K562 (cell line): ENCODE results near the gene MDM4. TPM values are rescaled to one million over a fixed set of nuclear protein-coding genes. Genes with fewer than 3 reads are reported as not detected.

ENCODE experiments used
- ATAC-seq: fragments of 200-7000 bp; cut with Tn5 transposase; 3 replicates; pipeline ENCODE4 v1.9.1; 2020; ENCODE audit warnings: moderate library complexity
- BruUV-seq: library from RNA; stranded (reverse); fragments of 400-500 nt; replicated peaks from 2 replicates; lab custom pipeline; 2021; lab: Mats Ljungman, UMichigan
- CTCF ChIA-PET: fragments of 300-600 bp; formaldehyde crosslinking; extraction: SDS; loops from one replicate; lab custom pipeline; 2021; ENCODE audit warnings: low intra/inter-chr PET ratio; lab: Yijun Ruan, JAX
- POLR2A ChIA-PET: fragments of 300-600, 350-650 bp; sonication (Branson Sonifier 250); formaldehyde crosslinking; extraction: SDS; loops from one replicate; lab custom pipeline; 2021; ENCODE audit warnings: antibody characterized with exemption, inconsistent platforms; lab: Yijun Ruan, JAX
- DNase-seq, 4 experiments: peaks; one replicate each; pipeline versions ENCODE4 v3.0.0 to v3.0.0-alpha.2; 2011 to 2018; ENCODE audit warnings: low spot score in 3 of 4, mixed read lengths in 3 of 4; ENCODE audit errors: extremely low read depth in 1 of 4
- FAIRE-seq: peaks from 2 replicates; lab custom pipeline; 2011; peaks lifted over from hg19 to GRCh38; lab: Jason Lieb, UNC
- H2AFZ ChIP-seq: 2 replicates; pipeline ENCODE4 v1.6.0; 2011; ENCODE audit warnings: low read depth, low read length, control low read depth, inconsistent platforms
- H3K27ac ChIP-seq: fragments of 200-600 bp; 3 replicates; pipeline ENCODE4 v1.8.0; 2011; ENCODE audit warnings: low read depth, mild to moderate bottlenecking, control low read depth, inconsistent platforms, low read length, moderate library complexity, mixed read lengths; ENCODE audit errors: extremely low read depth
- H3K27me3 ChIP-seq, 2 experiments: fragments of 300-600 bp in 1 of 2; 2 replicates in 1 of 2; 3 replicates in 1 of 2; pipeline versions ENCODE4 v1.6.0 to v1.8.0; 2011; ENCODE audit warnings: inconsistent platforms in 2 of 2, low read length in 2 of 2, mild to moderate bottlenecking in 1 of 2, mixed read lengths in 1 of 2, moderate library complexity in 1 of 2; ENCODE audit not compliant: control insufficient read depth in 2 of 2, insufficient read depth in 2 of 2
- H3K36me3 ChIP-seq: fragments of 300-600 bp; 3 replicates; pipeline ENCODE4 v1.8.0; 2011; ENCODE audit warnings: mild to moderate bottlenecking, low read length, inconsistent platforms; ENCODE audit not compliant: control insufficient read depth, insufficient read depth
- H3K4me1 ChIP-seq, 2 experiments: fragments of 200-600 bp in 1 of 2; replicated peaks in 1 of 2; 2 replicates in 1 of 2; 3 replicates in 1 of 2; pipeline versions ENCODE4 v1.5.1 to v1.8.0; 2011; ENCODE audit warnings: inconsistent platforms in 2 of 2, low read length in 2 of 2, mild to moderate bottlenecking in 1 of 2, mixed read lengths in 1 of 2, moderate library complexity in 1 of 2; ENCODE audit not compliant: control insufficient read depth in 2 of 2, insufficient read depth in 2 of 2
- H3K4me2 ChIP-seq: 2 replicates; pipeline ENCODE4 v1.6.1; 2011; ENCODE audit warnings: low read length, control low read depth, inconsistent platforms, mixed read lengths; ENCODE audit not compliant: insufficient read depth
- H3K4me3 ChIP-seq: fragments of 200-600 bp; sonication (generic), shearing (Covaris generic); 2 replicates; pipeline ENCODE4 v1.5.1; 2016; ENCODE audit warnings: control low read depth, inconsistent platforms
- H3K79me2 ChIP-seq: fragments of 200-600 bp; 3 replicates; pipeline ENCODE4 v1.8.0; 2011; ENCODE audit warnings: low read length, inconsistent platforms; ENCODE audit not compliant: control insufficient read depth, insufficient read depth
- H3K9ac ChIP-seq, 2 experiments: 2 replicates each; pipeline versions ENCODE4 v1.6.0 to v1.6.1; 2011; ENCODE audit warnings: low read depth in 2 of 2, low read length in 2 of 2, control low read depth in 1 of 2, inconsistent platforms in 1 of 2, mild to moderate bottlenecking in 1 of 2, mixed read lengths in 1 of 2; ENCODE audit not compliant: insufficient read depth in 1 of 2
- H3K9me1 ChIP-seq: one replicate; pipeline ENCODE4 v1.6.0; 2011; ENCODE audit warnings: inconsistent platforms, mild to moderate bottlenecking, low read length, moderate library complexity; ENCODE audit not compliant: control insufficient read depth, insufficient read depth
- H3K9me3 ChIP-seq: replicated peaks from 2 replicates; pipeline ENCODE4 v1.5.1; 2011; ENCODE audit warnings: low read depth, low read length, inconsistent platforms; ENCODE audit not compliant: control insufficient read depth, insufficient read depth
- H4K20me1 ChIP-seq: replicated peaks from 2 replicates; pipeline ENCODE4 v1.6.1; 2011; ENCODE audit warnings: low read length, inconsistent platforms, mixed read lengths; ENCODE audit not compliant: control insufficient read depth, insufficient read depth
- ATF3 ChIP-seq, 2 experiments: fragments of 450-650 bp in 1 of 2; sonication (generic) in 1 of 2; formaldehyde crosslinking in 1 of 2; IDR thresholded peaks in 1 of 2; conservative IDR thresholded peaks in 1 of 2; 2 replicates each; pipeline versions ENCODE4 v1.6.1 to v1.8.1; 2016 to 2023; ENCODE audit warnings: mild to moderate bottlenecking in 2 of 2, moderate library complexity in 2 of 2, inconsistent platforms in 1 of 2, missing genetic modification reagents in 1 of 2
- CHD2 ChIP-seq: IDR thresholded peaks from 2 replicates; pipeline ENCODE4 v1.6.1; 2011; ENCODE audit warnings: low read depth, low read length
- CREB5 ChIP-seq: fragments of 250-450 bp; sonication (Bioruptor Pico); IDR thresholded peaks from 2 replicates; pipeline ENCODE4 v1.5.0; 2020; ENCODE audit warnings: mild to moderate bottlenecking
- FOXJ3 ChIP-seq: sonication (generic); formaldehyde crosslinking; IDR thresholded peaks from 2 replicates; pipeline ENCODE4 v1.4.0; 2020; ENCODE audit warnings: mild to moderate bottlenecking, missing genetic modification reagents
- GABPB2 ChIP-seq: fragments of 250-450 bp; sonication (Bioruptor Pico); conservative IDR thresholded peaks from 2 replicates; pipeline ENCODE4 v1.5.1; 2021; ENCODE audit warnings: mild to moderate bottlenecking
- MLLT1 ChIP-seq, 2 experiments: fragments of 450-650 bp; IDR thresholded peaks; 2 replicates each; pipeline ENCODE4 v1.6.1; 2016
- PRMT5 ChIP-seq: sonication (generic); formaldehyde crosslinking; IDR thresholded peaks from 2 replicates; pipeline ENCODE4 v1.5.0; 2020; ENCODE audit warnings: missing genetic modification reagents
- ZNF121 ChIP-seq: sonication (generic); formaldehyde crosslinking; conservative IDR thresholded peaks from 2 replicates; pipeline ENCODE4 v1.8.0; 2022; ENCODE audit warnings: missing genetic modification reagents
- ZNF639 ChIP-seq, 2 experiments: fragments of 200-800 bp in 1 of 2; sonication (Bioruptor generic) in 1 of 2; sonication (generic) in 1 of 2; formaldehyde crosslinking in 1 of 2; IDR thresholded peaks in 1 of 2; conservative IDR thresholded peaks in 1 of 2; 2 replicates each; pipeline versions ENCODE4 v1.5.0 to v1.6.1; 2016 to 2020; ENCODE audit warnings: missing compliant biosample characterization in 1 of 2, missing genetic modification characterization in 1 of 2, missing genetic modification reagents in 1 of 2
- whole genome bisulfite sequencing: fragments of 100-300 bp; shearing (Covaris generic); methylation state at CpG from one replicate; pipeline ENCODE4 v1.1.6; 2016; ENCODE audit warnings: low coverage, mixed read lengths; ENCODE audit not compliant: insufficient coverage; ENCODE audit errors: missing lambda C conversion rate; 5-methylcytosine and 5-hydroxymethylcytosine counted together
- in situ Hi-C: fragments of 300-500 bp; cut with MboI; formaldehyde crosslinking; loops from 4 replicates; pipeline ENCODE4 v1.15.0; 2018; ENCODE audit warnings: inconsistent platforms, mixed read lengths
- intact Hi-C: fragments of 100-400 bp; cut with micrococcal nuclease; formaldehyde crosslinking; loops from 2 replicates; pipeline ENCODE4 v1.14.2; 2022
- polyA plus RNA-seq, 8 experiments: library from polyadenylated mRNA; depleted of rRNA in 4 of 8; stranded (reverse) in 5 of 8; unstranded in 3 of 8; fragments of >200 nt; fragmentation: Nextera tagmentation in 2 of 8; fragmentation: Illumina TruSeq in 1 of 8; extraction: Ambion mirVana in 2 of 8; extraction: Trizol in 1 of 8; gene quantifications; 2 replicates each; pipeline versions ENCODE4 v1.2.1 to v1.2.3, GENCODE V29; 2011 to 2014; ENCODE audit warnings: inconsistent platforms in 1 of 8, missing spikeins in 1 of 8
- total RNA-seq, 7 experiments: library from RNA; depleted of rRNA in 6 of 7; stranded (reverse); fragments of >200 nt in 6 of 7; fragmentation: Illumina TruSeq in 2 of 7; extraction: Trizol in 2 of 7; gene quantifications; 2 replicates each; pipeline versions ENCODE4 v1.2.1 to v1.2.3, GENCODE V29; 2011 to 2021; ENCODE audit warnings: low replicate concordance in 1 of 7

MDM4 gene
- total and polyA plus RNA-seq, 9 of the 15 experiments (the other 6 are each of a cell fraction or from before 2014, with no cell fraction given): 3.3 to 61.7 (median 21.2) TPM

- intact Hi-C loops (no loop called here), in situ Hi-C loops (no loop called here)
- Histone ChIP-seq H2AFZ (0 out of 2 replicates have a peak overlapping the region, but pooled peaks have one; percentile 14), H3K9me1 (no peaks in the 10 kb centered on the region), H3K4me3 (no peak overlapping the region), H3K4me1 (peaks cover 11 to 18% of the 10 kb centered on the region in 2 experiments; a peak in 4 of 5 replicates), H3K4me2 (no peak overlapping the region), H3K27ac (no peak overlapping the region), H3K79me2 (peaks cover 20% of the 10 kb centered on the region), H4K20me1 (0 out of 2 replicates have a peak, but pooled peaks cover under 1% of the 10 kb centered on the region), H3K36me3 (peaks cover 9% of the 10 kb centered on the region; the same call in 2 of the 3 replicates)
- CTCF ChIA-PET: no interaction called here
- ATAC-seq: no peak
- FAIRE-seq: no peak
- 79% methylated on average over 15 of the region's 15 CpGs for WGBS
- BruUV-seq: no TSS peak
- TF ChIP-seq ZNF121 (CRISPR knock-in tag): 0 out of 2 replicates have a peak, but pooled peaks have one; percentile 6
- TF ChIP-seq FOXJ3 (CRISPR knock-in tag): no peak
- no peak for TF ChIP-seq CREB5 (CRISPR knock-in tag)
- no peak for TF ChIP-seq GABPB2 (CRISPR knock-in tag)
- TF ChIP-seq ATF3 (IDR thresholded peaks at IDR 0.05): no peak
- TF ChIP-seq ATF3 (CRISPR knock-in tag; conservative IDR thresholded peaks at IDR 0.05): no peak
- no peak for TF ChIP-seq CHD2
- TF ChIP-seq PRMT5 (CRISPR knock-in tag): no peak
- peak in 1 of 2 experiments; percentile 43; a peak in 1 of 4 replicates for TF ChIP-seq MLLT1 (IDR thresholded peaks at IDR 0.05)
- no peak for TF ChIP-seq ZNF639 (CRISPR knock-in tag; conservative IDR thresholded peaks at IDR 0.05 in 1 of 2, IDR thresholded peaks at IDR 0.05 in 1 of 2)
- TF ChIP-seq, all 486 proteins: peak for 2
- Histone ChIP-seq H3K9ac (no peak overlapping the region), H3K9me3 (no peaks in the 10 kb centered on the region), H3K27me3 (no peaks in the 10 kb centered on the region)
- no peak for DNase-seq
- POLR2A ChIA-PET: interaction anchor here (0.7 kb wide), 1 partner anchor 350 kb away, joined by 3 read pairs; no protein-coding TSS in a partner anchor
These were observed 3.0 kb upstream of the MDM4 start for GRCh38 chr1:204513117-204513716.
